HG03575 (cell line): ENCODE data around the gene CACNA1C.

Experiments
- ATAC-seq: cut with Tn5 transposase; IDR thresholded peaks from one replicate; pipeline ENCODE4 v1.9.1; 2021; ENCODE audit not compliant: unreplicated experiment, insufficient number of reproducible peaks, low FRiP score; ENCODE audit errors: extremely low read depth

The CACNA1C gene

GRCh38 chr12:2416158-2416557 is 363.4 kb downstream of the CACNA1C start:
- no peak for ATAC-seq

GRCh38 chr12:2417481-2418160 is 364.8 kb downstream of the CACNA1C start:
- no peak for ATAC-seq

GRCh38 chr12:2418579-2418978 is 365.8 kb downstream of the CACNA1C start:
- ATAC-seq: no peak

- no peak for ATAC-seq
Observed at GRCh38 chr12:2422591-2422990, 369.8 kb downstream of the CACNA1C start.

GRCh38 chr12:2429032-2429431 is 376.2 kb downstream of the CACNA1C start:
- ATAC-seq: no peak

- ATAC-seq: no peak
Observed at GRCh38 chr12:2431810-2432209, 379.0 kb downstream of the CACNA1C start.

GRCh38 chr12:2432856-2433255 is 380.1 kb downstream of the CACNA1C start:
- no peak for ATAC-seq

GRCh38 chr12:2435511-2435910 is 382.7 kb downstream of the CACNA1C start:
- ATAC-seq: no peak

- no peak for ATAC-seq
Observed at GRCh38 chr12:2439332-2440100, 386.7 kb downstream of the CACNA1C start.

- no peak for ATAC-seq
Observed at GRCh38 chr12:2443776-2444175, 391.0 kb downstream of the CACNA1C start.

- no peak for ATAC-seq
Observed at GRCh38 chr12:2445968-2446367, 393.2 kb downstream of the CACNA1C start.

GRCh38 chr12:2447861-2448260 is 395.1 kb downstream of the CACNA1C start:
- no peak for ATAC-seq

GRCh38 chr12:2449586-2449985 is 396.8 kb downstream of the CACNA1C start:
- no peak for ATAC-seq

- no peak for ATAC-seq
Observed at GRCh38 chr12:2450553-2450952, 397.8 kb downstream of the CACNA1C start.

GRCh38 chr12:2451025-2451424 is 398.2 kb downstream of the CACNA1C start:
- no peak for ATAC-seq

GRCh38 chr12:2451497-2451896 is 398.7 kb downstream of the CACNA1C start:
- no peak for ATAC-seq

- ATAC-seq: no peak
Observed at GRCh38 chr12:2453076-2453760, 400.4 kb downstream of the CACNA1C start.

- ATAC-seq: no peak
Observed at GRCh38 chr12:2453761-2454090, 400.9 kb downstream of the CACNA1C start.

- no peak for ATAC-seq
Observed at GRCh38 chr12:2454601-2455177, 401.9 kb downstream of the CACNA1C start.

GRCh38 chr12:2455410-2455809 is 402.6 kb downstream of the CACNA1C start:
- ATAC-seq: no peak
